HCEC 1CT (cell line): ENCODE data around the gene PPFIA4.

ENCODE experiments used
- DNase-seq: peaks from one replicate; pipeline ENCODE4 v3.0.0-alpha.2; 2017

PPFIA4 gene

DNA sequence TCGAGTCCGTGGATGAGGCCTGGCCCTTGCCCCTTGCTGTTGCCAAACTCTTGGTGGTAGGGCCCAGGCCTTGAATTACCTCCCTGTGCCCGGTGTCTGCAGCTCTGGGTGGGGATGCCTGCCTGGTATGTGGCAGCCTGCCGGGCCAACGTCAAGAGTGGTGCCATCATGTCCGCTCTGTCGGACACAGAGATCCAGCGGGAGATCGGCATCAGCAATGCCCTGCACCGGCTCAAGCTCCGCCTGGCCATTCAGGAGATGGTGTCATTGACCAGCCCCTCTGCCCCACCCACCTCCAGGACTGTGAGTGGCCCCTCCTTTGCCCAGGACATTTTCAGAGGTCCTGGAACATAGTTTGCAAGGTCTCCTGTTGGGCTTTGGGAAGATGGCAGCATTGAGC, 33.8 kb downstream of the PPFIA4 start:
- no peak for DNase-seq

DNA sequence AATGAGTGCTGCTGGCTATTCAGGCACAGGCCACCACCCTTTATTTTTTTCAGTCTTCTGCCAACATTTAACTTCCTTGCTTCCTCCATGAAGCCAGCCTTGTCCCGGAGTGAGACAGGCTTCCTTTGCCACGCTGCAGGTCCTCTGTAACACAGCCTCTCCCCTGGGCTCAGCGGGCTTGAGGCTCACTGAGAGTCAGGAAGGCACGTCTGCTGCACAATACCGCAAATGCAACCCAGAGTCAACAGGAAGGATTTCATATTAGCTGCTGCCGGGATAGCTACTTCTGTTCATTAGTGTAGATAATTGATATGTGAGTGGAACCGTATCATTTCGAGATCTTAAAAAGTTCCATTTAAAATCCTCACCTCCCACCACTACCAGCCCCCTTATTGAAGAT, 37.0 kb downstream of the PPFIA4 start:
- no peak for DNase-seq

DNA sequence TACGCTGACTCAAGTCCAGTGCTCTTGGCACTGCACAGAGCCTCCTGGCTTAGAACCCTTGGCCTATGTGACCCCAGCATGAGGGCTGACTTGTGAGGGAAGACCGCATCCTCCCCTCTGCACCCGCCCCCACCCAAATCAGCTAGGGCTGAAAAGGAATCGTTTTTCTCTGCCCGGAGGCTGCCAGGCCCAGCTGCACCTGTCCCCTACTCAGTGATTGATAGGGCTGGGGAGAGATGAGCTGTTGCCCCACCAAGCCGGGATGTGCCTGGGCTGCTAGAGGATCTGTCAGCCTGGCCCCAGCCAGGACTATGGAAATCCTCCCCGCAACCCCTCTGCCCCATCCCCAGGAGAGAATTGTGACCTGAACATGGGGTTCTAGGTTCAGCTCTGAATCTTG, 38.9 kb downstream of the PPFIA4 start:
- DNase-seq = no peak

DNA sequence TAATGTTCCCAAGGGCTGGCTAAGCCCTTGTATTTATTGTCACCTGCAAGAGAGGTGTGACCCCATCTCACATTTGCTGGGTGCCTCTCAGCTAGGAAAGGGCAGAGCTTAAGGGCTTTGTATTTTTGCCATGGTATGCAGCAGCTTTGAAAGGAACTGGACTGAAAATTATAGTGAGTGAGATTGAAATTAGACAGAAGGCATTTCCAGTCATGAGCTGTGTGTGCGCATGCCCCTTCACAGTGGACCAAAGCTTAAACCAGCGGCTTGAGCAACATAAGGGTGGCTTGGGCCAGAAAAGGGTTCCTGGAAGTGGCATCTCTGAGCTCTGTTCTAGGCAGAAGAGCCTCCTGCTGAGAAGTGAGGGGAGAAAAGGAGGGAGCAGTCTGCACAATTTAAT, 39.7 kb downstream of the PPFIA4 start:
- no peak for DNase-seq

DNA sequence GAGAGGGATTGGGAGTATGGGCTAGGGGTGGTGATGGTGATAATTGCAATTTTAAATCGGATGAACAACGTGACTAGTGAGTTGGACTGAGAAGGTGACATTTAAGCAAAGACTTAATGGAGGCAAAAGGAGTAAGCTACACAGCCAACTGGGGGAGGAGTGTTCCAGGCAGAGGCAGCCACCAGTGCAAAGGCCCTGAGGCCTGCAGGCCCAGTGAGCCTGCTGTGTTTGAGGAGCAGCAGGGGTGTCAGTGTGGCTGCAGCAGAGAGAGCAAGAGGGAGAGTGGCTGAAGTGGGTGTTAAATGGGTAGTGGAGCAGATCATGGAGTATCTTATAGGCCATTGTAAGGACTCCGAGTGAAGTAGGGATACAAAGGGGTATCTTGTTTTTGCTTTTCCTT, 40.7 kb downstream of the PPFIA4 start:
- DNase-seq = no peak

- DNase-seq = peak; percentile 37
Measured at GRCh38 chr1:203069030-203069747, 42.9 kb downstream of the PPFIA4 start.

DNA sequence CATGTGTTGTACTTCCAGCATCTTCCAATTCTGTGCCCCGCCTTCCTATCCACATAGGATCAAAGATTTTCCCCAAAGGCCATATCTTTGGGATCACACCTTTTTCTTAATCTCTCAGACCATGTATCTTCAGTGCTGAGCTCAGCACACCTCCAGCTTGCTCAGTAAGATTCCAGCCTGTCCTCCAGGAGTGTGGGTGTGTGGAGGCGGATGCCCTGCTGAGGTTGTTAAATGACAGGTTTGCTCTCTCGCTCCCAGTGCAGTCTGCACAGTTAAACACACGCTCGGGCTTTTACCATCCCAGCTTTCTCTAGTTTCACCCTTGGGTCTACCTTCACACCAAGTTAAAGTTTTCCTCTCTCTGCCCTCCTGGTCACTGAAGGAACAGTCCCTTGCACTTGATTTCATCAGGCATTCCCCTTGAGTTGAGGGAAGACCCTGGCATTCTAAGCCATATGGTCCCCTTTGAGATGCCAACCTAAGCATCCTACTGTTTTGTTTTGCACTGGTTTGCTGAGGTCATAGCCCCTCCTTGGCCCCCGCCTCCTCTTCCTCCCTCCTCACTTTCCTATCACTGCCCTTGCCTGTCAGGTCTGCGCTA, 45.8 kb downstream of the PPFIA4 start:
- no peak for DNase-seq

DNA sequence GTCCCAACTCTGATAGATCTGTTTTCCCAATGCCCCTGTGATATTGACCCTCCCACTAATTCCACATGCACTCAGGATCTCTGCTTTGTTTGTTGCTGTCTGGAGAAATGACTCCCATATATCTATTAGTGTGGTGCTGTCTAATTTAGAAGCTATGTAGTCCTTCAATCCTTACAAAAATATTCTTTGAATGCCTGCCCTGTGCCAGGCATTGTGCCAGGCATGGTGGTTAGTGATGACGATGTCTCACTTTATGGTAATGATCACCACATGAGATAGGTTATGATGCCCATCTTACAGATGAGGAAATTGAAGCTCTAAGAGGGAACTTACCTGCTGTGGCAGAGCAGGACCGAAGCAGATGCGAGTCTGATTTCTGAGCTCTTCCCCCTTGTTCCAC, 46.6 kb downstream of the PPFIA4 start:
- DNase-seq = no peak

DNA sequence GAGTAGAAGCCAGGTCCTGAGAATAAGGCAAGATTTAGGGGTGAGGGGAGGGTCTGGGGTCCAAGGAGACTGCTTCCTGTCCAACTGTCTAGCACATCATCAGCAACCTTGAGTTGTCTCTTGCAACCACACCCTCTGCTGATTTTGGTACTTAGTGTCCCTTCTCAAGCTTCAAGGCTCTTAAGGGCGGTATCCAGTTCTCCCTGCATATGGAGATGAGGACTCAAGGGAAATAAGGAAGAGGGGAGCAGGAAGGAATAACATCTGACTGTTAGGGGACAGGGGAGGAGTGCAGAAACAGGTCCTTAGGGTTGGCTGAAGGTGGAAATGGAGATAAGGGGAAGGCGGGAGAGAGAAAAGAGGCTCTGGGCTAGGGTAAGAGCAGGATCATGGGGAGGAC, 47.2 kb downstream of the PPFIA4 start:
- no peak for DNase-seq

DNA sequence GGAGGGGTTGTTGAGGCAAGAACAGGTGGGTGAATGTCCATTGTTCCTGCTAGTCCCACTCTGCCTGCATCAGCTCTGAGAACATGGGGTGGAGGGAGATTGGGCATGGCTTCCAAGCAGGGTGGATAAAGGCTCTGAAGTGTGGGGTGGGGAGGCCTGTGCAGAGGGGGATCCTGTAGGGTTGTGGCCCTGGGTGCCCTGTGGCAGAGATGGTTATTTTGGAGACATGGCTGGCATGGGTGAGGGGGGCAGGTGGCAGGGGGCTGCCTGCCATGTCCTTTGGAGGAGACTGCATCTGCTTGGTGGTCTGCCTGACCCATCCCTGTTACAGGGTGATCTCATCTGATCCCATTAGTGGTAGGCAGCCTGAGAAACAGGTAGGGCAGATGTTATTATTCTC, 48.3 kb downstream of the PPFIA4 start:
- no peak for DNase-seq

DNA sequence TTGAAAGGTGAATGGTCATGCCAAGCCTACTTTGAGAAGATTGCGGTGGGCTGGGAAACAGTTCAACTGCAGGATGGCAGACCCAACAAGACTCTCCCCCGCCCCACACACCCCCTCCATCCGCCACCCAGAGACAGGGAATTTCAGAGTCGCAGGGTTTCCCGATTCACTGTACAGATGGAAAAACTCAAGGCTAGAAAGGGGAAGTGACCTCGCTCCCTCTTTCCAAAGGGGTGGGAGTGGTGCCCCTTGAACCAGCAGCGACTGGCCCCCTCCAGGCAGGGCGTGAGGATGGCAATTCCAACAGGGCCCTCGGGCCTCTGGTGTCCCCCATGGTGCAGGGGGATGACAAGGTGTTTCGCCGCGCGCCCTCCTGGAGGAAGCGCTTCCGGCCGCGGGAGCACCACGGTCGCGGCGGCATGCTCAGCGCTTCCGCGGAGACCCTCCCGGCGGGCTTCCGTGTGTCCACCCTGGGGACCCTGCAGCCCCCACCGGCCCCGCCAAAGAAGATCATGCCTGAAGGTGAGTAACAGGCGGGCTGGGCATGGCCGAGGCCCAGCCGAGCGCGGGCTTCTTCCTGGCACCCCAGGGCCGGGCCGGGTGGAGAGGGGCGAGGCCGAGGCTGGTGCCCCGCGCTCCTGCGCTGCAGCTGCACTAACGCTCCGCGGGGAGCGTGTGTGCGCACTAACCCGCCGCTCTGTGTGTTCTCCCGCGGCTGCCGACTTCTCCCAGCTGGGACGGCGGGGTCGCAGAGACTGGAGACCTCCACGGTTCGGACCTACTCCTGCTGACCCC, 49.1 kb downstream of the PPFIA4 start:
- DNase-seq = no peak

- no peak for DNase-seq
Measured at GRCh38 chr1:203076031-203076511, 49.8 kb downstream of the PPFIA4 start.

GRCh38 chr1:203077367-203077766, 51.1 kb downstream of the PPFIA4 start:
- no peak for DNase-seq

DNA sequence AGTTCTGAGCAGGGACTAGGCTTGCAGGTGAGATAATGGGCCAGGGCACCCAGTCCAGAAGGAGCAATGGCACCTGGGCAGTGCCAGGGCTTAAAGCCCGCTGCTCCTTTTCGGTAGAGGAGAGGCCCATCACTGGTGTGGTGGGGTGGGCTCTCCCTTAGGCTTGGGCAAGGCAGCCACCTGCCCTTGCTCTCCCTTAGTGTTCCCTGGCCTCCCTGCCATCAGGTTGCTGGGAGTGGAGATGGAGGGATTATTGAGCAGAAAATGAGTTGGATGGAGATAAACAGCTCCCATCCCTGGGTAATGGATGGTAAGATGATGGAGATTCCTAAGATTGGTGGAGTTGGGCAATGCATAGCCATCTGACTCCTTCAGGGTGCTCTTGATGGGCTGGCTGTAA, 51.7 kb downstream of the PPFIA4 start:
- DNase-seq = no peak

DNA sequence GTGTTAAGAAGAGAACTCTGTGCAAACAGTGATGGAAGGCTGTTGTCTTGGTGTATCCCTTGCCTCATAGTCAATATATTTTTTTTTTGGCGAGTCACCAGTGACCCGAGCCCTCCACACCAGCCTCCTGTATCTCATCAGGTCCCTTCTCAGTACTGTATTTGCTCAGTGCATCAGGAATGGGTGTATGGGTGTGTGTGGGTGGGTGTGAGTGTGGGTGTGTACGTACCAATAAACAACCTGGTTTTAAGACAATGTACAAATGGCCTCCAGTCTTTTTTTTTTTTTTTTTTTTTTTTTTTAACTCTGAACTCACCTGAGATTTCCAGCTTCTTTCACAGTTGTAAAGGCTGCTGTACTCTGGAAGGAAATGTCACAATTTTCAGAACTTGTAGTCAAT, 52.2 kb downstream of the PPFIA4 start:
- DNase-seq = no peak

GRCh38 chr1:203080456-203080855, 54.2 kb downstream of the PPFIA4 start:
- DNase-seq = no peak

DNA sequence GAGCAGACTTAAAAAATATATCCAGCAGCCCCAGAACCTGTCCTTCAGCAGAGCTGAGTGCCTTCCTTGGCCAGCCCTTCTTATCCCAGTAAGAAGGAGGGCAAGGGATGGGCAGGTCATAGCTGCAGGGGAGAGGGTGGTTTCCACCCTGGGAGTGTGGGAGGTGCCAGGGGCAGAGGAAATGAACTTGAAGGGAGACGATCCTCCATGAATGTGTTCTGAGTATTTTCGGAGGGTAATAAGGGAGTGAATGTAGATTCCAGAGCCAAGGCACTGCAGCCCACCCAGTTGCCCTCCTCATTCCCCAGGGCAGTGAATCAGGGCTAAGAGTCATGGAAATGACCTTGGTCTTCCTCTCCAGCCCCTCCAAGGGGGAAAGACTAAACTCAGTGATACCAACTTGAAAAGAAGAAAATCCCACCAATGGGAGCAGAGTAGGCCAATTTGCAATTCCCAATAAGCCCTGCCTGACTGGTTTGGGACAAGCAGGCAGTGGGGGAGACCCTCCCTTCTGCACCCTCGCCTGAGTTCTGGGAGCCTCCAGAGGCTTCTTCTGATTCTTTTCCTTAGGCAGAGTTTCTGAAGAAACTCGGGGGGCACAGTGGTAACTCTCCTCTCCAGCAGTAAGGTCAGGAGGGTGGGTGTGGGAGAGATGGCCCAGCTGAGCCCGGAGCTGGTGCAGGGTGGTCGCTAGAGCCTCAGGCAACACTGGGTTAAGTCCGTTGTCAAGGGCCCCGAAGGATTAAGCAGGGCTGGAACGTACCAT, 55.4 kb downstream of the PPFIA4 start:
- DNase-seq = no peak

DNA sequence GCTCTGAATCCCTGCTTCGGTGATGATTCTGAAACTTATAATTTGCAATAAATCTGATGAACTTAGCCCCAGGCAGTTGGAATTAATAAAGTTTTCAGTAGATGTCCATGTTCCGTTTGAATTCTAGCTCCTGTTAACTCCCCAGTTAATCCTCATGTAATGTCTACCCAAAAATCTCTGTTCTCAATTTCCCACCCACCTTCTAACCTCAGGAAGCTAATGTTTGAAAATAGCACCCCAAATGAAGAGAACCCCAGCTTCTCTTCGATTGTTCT, 55.9 kb downstream of the PPFIA4 start:
- DNase-seq = no peak

- DNase-seq = no peak
Measured at GRCh38 chr1:203082571-203083462, 56.5 kb downstream of the PPFIA4 start.

GRCh38 chr1:203083463-203083921, 57.2 kb downstream of the PPFIA4 start:
- no peak for DNase-seq

DNA sequence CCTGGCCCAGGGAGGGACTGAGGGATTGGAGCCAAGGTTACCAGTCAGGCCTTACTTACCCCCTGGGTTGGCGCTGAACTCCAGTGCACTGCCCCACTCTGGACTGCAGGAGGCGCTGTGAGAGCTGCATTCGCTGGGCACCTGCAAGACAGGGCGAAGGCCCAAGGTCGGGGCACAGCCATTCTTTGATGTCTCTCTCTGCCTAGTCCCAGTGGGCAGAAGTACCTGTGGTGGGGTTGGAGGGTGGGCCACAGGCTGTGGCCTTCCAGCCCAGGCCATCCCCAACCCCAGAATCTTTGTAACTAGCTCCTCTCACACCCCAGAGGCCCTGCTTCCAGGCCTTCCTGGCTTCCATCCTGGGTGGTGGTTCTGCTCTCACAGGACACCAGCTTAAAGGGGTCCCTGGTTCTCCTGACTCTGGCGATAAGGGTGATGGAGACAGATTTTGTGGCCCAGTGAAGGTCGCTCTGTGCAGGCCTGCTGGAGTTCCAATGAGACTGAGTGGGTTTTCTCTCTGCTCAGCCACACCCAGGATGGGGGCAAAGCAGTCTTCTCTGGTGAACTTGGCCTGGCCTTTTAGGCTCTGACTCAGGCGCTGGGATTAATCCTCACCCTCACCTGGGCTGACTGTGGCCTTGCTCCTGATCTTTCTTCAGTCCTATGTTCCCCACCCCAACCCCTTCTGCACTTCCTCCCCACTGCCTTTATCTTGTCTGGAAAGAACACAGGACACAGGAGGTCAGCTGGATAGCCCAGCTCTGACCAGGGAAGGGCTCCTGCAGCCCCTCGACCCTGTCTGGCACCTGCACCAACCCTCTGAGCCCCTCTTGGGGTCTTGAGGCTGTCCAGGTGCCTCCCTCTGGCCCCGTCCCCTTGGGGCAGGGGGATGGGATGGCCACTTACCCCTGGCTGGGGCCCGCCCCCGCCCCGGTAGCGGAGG, 58.6 kb downstream of the PPFIA4 start:
- no peak for DNase-seq
